Esophagus mucosa (tissue), 1 donor: ENCODE data around the gene CXXC1. TPM values are rescaled to one million over a fixed set of nuclear protein-coding genes. Genes with fewer than 3 reads are reported as not detected.
"Not testable (repeated sequence)": the region's sequence is repeated elsewhere in the genome, so short reads cannot be mapped to it uniquely, and the experiment has no call there.

Experiments
- ATAC-seq: fragments of 200-7000 bp; cut with Tn5 transposase; one replicate; pipeline ENCODE4 v1.9.1; 2020
- total RNA-seq: library from RNA; stranded (reverse); gene quantifications from one replicate; pipeline ENCODE4 v1.2.4, GENCODE V29; 2023
- donor health status: DM: yes; HTN: yes; CAD: no.

Gene CXXC1
- total RNA-seq, 1 donor from 2014 or later, result 31.4 TPM

GRCh38 chr18:50297621-50298442, 10.3 kb upstream of the CXXC1 start:
- ATAC-seq, result peak; percentile 83

- no peak for ATAC-seq
Measured at GRCh38 chr18:50293039-50293438, 5.5 kb upstream of the CXXC1 start.

GRCh38 chr18:50289108-50289443, 1.6 kb upstream of the CXXC1 start:
- no peak for ATAC-seq

GRCh38 chr18:50288348-50289107, 1.0 kb upstream of the CXXC1 start:
- ATAC-seq, result not testable (repeated sequence)

GRCh38 chr18:50287028-50287440, 458 bp downstream of the CXXC1 start:
- peak; percentile 1 for ATAC-seq

GRCh38 chr18:50286391-50287027, 983 bp downstream of the CXXC1 start:
- peak; percentile 10 for ATAC-seq

GRCh38 chr18:50285631-50286321, 1.7 kb downstream of the CXXC1 start:
- ATAC-seq, result no peak

GRCh38 chr18:50285071-50285470, 2.4 kb downstream of the CXXC1 start:
- ATAC-seq, result no peak

- ATAC-seq, result peak; percentile 65
Measured at GRCh38 chr18:50284255-50284885, 3.1 kb downstream of the CXXC1 start.

GRCh38 chr18:50283469-50284209, 3.9 kb downstream of the CXXC1 start:
- no peak for ATAC-seq

GRCh38 chr18:50282521-50283335, 4.8 kb downstream of the CXXC1 start:
- ATAC-seq, result no peak

GRCh38 chr18:50281972-50282520, 5.4 kb downstream of the CXXC1 start:
- no peak for ATAC-seq

GRCh38 chr18:50281295-50281971, 6.1 kb downstream of the CXXC1 start, which contains the start of gene MBD1:
TSS of gene MBD1 (minus strand) at chr18:50281523. CDS start at chr18:50279992, 1,531 bp downstream.
- peak; percentile 84 for ATAC-seq

- ATAC-seq, result no peak
Measured at GRCh38 chr18:50280707-50281294, 6.7 kb downstream of the CXXC1 start.

GRCh38 chr18:50279752-50280151, 7.7 kb downstream of the CXXC1 start:
- no peak for ATAC-seq

- peak; percentile 54 for ATAC-seq
Measured at GRCh38 chr18:50277942-50278341, 9.6 kb downstream of the CXXC1 start.

GRCh38 chr18:50276452-50276851, 11.0 kb downstream of the CXXC1 start:
- no peak for ATAC-seq

GRCh38 chr18:50275503-50276036, 11.9 kb downstream of the CXXC1 start:
- no peak for ATAC-seq

GRCh38 chr18:50274941-50275340, 12.6 kb downstream of the CXXC1 start:
- no peak for ATAC-seq
